HL-60 (cell line): Measurements from ENCODE around the gene MAB21L3.

Experiments used
- DNase-seq, 2 experiments: peaks; one replicate each; pipeline ENCODE4 v3.0.0-alpha.2; 2010 to 2020; ENCODE audit warnings: low read depth in 1 of 2, low spot score in 1 of 2
- H3K27ac ChIP-seq: fragments of 250-450 bp; sonication (Bioruptor Pico); replicated peaks from 2 replicates; pipeline ENCODE4 v1.5.1; 2020; ENCODE audit warnings: mild to moderate bottlenecking, moderate library complexity
- H3K27me3 ChIP-seq: fragments of 250-450 bp; sonication (Bioruptor Pico); 2 replicates; pipeline ENCODE4 v1.5.1; 2021; ENCODE audit warnings: mild to moderate bottlenecking, moderate library complexity; ENCODE audit not compliant: insufficient read depth, poor library complexity, severe bottlenecking
- H3K4me3 ChIP-seq: replicated peaks from 2 replicates; pipeline ENCODE4 v1.5.1; 2011; ENCODE audit warnings: mild to moderate bottlenecking, control low read depth, low read length; ENCODE audit not compliant: insufficient read depth
- GABPA ChIP-seq: IDR thresholded peaks from 2 replicates; pipeline ENCODE4 v1.6.1; 2012; ENCODE audit warnings: low read depth
- POLR2AphosphoS5 ChIP-seq: IDR thresholded peaks from 2 replicates; pipeline ENCODE4 v1.6.1; 2012; ENCODE audit warnings: low read depth
- SPI1 ChIP-seq: IDR thresholded peaks from 2 replicates; pipeline ENCODE4 v1.6.1; 2012; ENCODE audit warnings: low read depth, mild to moderate bottlenecking, borderline replicate concordance
- TF ChIP-seq, protein P1 (sequence below): IDR thresholded peaks from 2 replicates; pipeline ENCODE4 v1.6.1; 2012; ENCODE audit warnings: low read depth; ENCODE audit not compliant: insufficient replicate concordance
- TF ChIP-seq, protein P2 (sequence below): IDR thresholded peaks from one replicate; pipeline ENCODE4 v1.5.1; 2011; ENCODE audit warnings: low read length, control low read depth, inconsistent platforms; ENCODE audit not compliant: insufficient read depth

The MAB21L3 gene

DNA sequence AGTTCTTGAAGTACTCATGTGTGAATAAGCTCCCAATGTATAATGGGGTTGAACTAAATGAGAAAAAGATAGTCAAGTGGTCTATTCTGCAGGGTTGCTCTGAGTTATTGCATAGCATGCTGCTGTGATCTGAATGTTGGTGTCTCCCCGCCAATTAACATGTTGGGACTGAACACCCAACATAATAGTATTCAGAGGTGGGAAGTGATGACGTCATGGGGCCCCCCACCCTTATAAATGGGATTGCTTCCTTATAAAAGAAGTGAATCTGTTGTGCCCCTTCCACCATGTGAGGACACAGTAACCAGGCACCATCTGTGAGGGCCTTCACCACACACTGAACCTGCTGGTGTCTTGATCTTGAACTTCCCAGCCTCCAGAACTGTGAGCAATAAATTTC, 50.2 kb downstream of the MAB21L3 start:
- H3K27ac ChIP-seq, result no peak overlapping the region
- no peak for DNase-seq
- H3K4me3 ChIP-seq, result no peak overlapping the region
- H3K27me3 ChIP-seq, result no peaks in the 10 kb centered on the region
- TF ChIP-seq, protein P1, sequence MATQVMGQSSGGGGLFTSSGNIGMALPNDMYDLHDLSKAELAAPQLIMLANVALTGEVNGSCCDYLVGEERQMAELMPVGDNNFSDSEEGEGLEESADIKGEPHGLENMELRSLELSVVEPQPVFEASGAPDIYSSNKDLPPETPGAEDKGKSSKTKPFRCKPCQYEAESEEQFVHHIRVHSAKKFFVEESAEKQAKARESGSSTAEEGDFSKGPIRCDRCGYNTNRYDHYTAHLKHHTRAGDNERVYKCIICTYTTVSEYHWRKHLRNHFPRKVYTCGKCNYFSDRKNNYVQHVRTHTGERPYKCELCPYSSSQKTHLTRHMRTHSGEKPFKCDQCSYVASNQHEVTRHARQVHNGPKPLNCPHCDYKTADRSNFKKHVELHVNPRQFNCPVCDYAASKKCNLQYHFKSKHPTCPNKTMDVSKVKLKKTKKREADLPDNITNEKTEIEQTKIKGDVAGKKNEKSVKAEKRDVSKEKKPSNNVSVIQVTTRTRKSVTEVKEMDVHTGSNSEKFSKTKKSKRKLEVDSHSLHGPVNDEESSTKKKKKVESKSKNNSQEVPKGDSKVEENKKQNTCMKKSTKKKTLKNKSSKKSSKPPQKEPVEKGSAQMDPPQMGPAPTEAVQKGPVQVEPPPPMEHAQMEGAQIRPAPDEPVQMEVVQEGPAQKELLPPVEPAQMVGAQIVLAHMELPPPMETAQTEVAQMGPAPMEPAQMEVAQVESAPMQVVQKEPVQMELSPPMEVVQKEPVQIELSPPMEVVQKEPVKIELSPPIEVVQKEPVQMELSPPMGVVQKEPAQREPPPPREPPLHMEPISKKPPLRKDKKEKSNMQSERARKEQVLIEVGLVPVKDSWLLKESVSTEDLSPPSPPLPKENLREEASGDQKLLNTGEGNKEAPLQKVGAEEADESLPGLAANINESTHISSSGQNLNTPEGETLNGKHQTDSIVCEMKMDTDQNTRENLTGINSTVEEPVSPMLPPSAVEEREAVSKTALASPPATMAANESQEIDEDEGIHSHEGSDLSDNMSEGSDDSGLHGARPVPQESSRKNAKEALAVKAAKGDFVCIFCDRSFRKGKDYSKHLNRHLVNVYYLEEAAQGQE, result no peak
- TF ChIP-seq POLR2AphosphoS5, result no peak
- no peak for TF ChIP-seq SPI1
- TF ChIP-seq, protein P2, sequence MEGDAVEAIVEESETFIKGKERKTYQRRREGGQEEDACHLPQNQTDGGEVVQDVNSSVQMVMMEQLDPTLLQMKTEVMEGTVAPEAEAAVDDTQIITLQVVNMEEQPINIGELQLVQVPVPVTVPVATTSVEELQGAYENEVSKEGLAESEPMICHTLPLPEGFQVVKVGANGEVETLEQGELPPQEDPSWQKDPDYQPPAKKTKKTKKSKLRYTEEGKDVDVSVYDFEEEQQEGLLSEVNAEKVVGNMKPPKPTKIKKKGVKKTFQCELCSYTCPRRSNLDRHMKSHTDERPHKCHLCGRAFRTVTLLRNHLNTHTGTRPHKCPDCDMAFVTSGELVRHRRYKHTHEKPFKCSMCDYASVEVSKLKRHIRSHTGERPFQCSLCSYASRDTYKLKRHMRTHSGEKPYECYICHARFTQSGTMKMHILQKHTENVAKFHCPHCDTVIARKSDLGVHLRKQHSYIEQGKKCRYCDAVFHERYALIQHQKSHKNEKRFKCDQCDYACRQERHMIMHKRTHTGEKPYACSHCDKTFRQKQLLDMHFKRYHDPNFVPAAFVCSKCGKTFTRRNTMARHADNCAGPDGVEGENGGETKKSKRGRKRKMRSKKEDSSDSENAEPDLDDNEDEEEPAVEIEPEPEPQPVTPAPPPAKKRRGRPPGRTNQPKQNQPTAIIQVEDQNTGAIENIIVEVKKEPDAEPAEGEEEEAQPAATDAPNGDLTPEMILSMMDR, result no peak
- TF ChIP-seq GABPA, result no peak

DNA sequence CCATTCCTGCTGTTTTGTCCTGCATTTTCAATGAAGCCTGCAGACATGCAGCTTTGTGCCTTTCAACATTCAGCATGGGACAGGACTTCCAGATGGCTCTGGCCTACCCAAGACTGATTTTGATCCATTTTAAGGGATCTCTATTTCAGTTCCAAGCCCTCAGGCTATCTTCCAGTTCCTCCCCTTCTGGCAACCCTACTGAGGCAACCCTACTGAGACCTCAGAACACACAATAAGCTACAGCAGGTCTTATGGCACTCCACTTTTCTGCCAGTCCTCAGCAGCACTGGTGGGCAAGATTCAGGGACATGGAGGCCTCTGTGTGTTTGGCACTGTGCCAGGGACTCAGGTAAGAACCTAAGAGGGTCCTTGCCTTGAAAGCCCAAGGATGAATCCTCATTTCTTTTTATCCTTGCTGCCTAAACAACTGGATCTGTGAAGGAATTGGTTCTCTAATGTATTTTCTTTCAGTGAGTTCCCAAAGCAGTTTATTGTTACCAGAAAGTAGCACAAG, 50.7 kb downstream of the MAB21L3 start:
- TF ChIP-seq, protein P2, result no peak
- no peak for TF ChIP-seq GABPA
- no peak for TF ChIP-seq POLR2AphosphoS5
- no peak for TF ChIP-seq SPI1
- TF ChIP-seq, protein P1, result no peak
- Histone ChIP-seq H3K27me3 (no peaks in the 10 kb centered on the region), H3K27ac (no peak overlapping the region), H3K4me3 (no peak overlapping the region)
- DNase-seq, result no peak

DNA sequence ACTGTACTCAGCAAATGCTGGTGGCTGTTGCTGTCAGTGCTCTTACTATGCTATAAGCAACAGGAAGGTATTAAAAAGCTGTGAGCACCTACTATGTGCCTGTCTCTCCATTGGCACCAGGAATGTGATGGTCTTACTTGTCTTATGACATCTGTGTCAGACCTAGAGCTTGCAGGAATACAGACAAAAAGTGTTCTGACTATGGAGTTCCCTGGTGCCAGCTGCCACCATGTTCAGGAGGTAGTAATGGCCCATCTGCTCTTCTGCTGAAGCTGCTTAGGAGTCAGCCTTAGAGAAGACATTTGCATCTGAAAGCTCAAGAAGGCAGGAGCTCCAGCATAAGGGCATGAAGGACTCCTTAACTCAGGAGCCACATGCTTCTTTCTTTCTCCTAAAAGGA, 52.3 kb downstream of the MAB21L3 start:
- H3K27me3 ChIP-seq, result no peaks in the 10 kb centered on the region
- no peak overlapping the region for H3K4me3 ChIP-seq
- no peak for DNase-seq
- TF ChIP-seq, protein P2, result no peak
- TF ChIP-seq GABPA (no peak), POLR2AphosphoS5 (no peak), SPI1 (no peak)
- TF ChIP-seq, protein P1, result no peak
- no peak overlapping the region for H3K27ac ChIP-seq
